Occipital lobe (tissue), 2 donors: ENCODE measurements around the gene TRAF3. TPM values are rescaled to one million over a fixed set of nuclear protein-coding genes. Genes with fewer than 3 reads are reported as not detected.
"Not testable (repeated sequence)": the region's sequence is repeated elsewhere in the genome, so short reads cannot be mapped to it uniquely, and the experiment has no call there.

Experiments used
- DNase-seq: peaks from one replicate; lab custom pipeline; 2025; lab: John Stamatoyannopoulos, UW
- total RNA-seq: library from RNA; depleted of rRNA; stranded (reverse); fragments of >200 nt; gene quantifications from one replicate; pipeline ENCODE4 v1.2.3, GENCODE V29; 2014

The TRAF3 gene
- total RNA-seq, 1 donor from 2014 or later: 20.1 TPM

GRCh38 chr14:102891556-102891955 is 114.3 kb downstream of the TRAF3 start:
- no peak for DNase-seq

GRCh38 chr14:102892651-102893050 is 115.4 kb downstream of the TRAF3 start:
- no peak for DNase-seq

GRCh38 chr14:102893452-102893851 is 116.2 kb downstream of the TRAF3 start:
- no peak for DNase-seq

GRCh38 chr14:102896735-102897134 is 119.5 kb downstream of the TRAF3 start:
- DNase-seq: not testable (repeated sequence)

- DNase-seq: no peak
Observed at GRCh38 chr14:102897299-102898027, 120.2 kb downstream of the TRAF3 start.

GRCh38 chr14:102898298-102898697 is 121.0 kb downstream of the TRAF3 start:
- no peak for DNase-seq

GRCh38 chr14:102898776-102899515 is 121.7 kb downstream of the TRAF3 start:
- no peak for DNase-seq

GRCh38 chr14:102899516-102899900 is 122.3 kb downstream of the TRAF3 start:
- no peak for DNase-seq

- DNase-seq: no peak
Observed at GRCh38 chr14:102900631-102901571, 123.7 kb downstream of the TRAF3 start.

- no peak for DNase-seq
Observed at GRCh38 chr14:102901633-102902032, 124.4 kb downstream of the TRAF3 start.

- no peak for DNase-seq
Observed at GRCh38 chr14:102902086-102902485, 124.8 kb downstream of the TRAF3 start.

- DNase-seq: no peak
Observed at GRCh38 chr14:102902523-102903247, 125.4 kb downstream of the TRAF3 start.

- no peak for DNase-seq
Observed at GRCh38 chr14:102903248-102903888, 126.1 kb downstream of the TRAF3 start.

GRCh38 chr14:102903889-102904512 is 126.8 kb downstream of the TRAF3 start:
- no peak for DNase-seq

GRCh38 chr14:102905116-102906108 is 128.2 kb downstream of the TRAF3 start:
- DNase-seq: no peak

GRCh38 chr14:102906616-102907302 is 129.5 kb downstream of the TRAF3 start:
- no peak for DNase-seq

GRCh38 chr14:102907303-102907844 is 130.1 kb downstream of the TRAF3 start:
- no peak for DNase-seq
